Measurements from ENCODE around the gene ASTN1.

ASTN1 gene

GRCh38 chr1:176866011-176866714 is 298.3 kb downstream of the ASTN1 start:
- H3K27ac Mint-ChIP-seq = no peak overlapping the region
- no peaks in the 10 kb centered on the region for H3K4me1 Mint-ChIP-seq (ENCODE audit: low read depth)
- no peaks in the 10 kb centered on the region for H3K36me3 Mint-ChIP-seq (ENCODE audit: low read depth)
- no peak overlapping the region for H3K4me3 Mint-ChIP-seq
- no peaks in the 10 kb centered on the region for H3K27me3 Mint-ChIP-seq
- H3K9me3 Mint-ChIP-seq = no peaks in the 10 kb centered on the region

- H3K27me3 Mint-ChIP-seq = no peaks in the 10 kb centered on the region
- H3K4me3 Mint-ChIP-seq = no peak overlapping the region
- H3K27ac Mint-ChIP-seq = no peak overlapping the region
- H3K9me3 Mint-ChIP-seq = no peaks in the 10 kb centered on the region
- no peaks in the 10 kb centered on the region for H3K36me3 Mint-ChIP-seq (ENCODE audit: low read depth)
- no peaks in the 10 kb centered on the region for H3K4me1 Mint-ChIP-seq (ENCODE audit: low read depth)
Measured at GRCh38 chr1:176864211-176864610, 300.3 kb downstream of the ASTN1 start.

DNA sequence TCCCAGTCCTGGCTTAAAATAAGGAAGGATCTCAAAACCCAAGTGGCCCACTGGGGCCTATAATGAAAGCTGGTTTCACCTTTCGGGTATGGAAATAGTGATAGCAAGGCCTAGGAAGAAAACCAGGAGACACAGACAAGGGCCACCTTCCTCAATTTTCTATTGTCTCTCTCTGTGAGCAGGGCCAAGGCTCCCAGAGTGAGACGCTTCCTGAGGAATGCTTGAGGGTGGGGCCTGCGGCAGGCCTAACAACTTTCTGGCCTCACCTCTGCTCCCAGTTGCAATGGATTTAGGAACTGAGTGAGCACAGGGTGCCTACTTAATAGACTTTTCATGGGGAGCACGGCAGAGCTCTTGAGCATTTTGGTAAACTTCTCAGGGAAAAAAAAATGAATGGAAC is 300.9 kb downstream of the ASTN1 start:
- no peaks in the 10 kb centered on the region for H3K9me3 Mint-ChIP-seq
- H3K4me1 Mint-ChIP-seq (ENCODE audit: low read depth) = no peaks in the 10 kb centered on the region
- no peaks in the 10 kb centered on the region for H3K36me3 Mint-ChIP-seq (ENCODE audit: low read depth)
- no peak overlapping the region for H3K27ac Mint-ChIP-seq
- H3K27me3 Mint-ChIP-seq = no peaks in the 10 kb centered on the region
- no peak overlapping the region for H3K4me3 Mint-ChIP-seq

GRCh38 chr1:176858433-176858916 is 306.0 kb downstream of the ASTN1 start:
- Mint-ChIP-seq H3K36me3 (ENCODE audit: low read depth) (no peaks in the 10 kb centered on the region), H3K4me3 (no peak overlapping the region), H3K27me3 (peaks cover 6% of the 10 kb centered on the region), H3K27ac (no peak overlapping the region), H3K4me1 (ENCODE audit: low read depth) (no peaks in the 10 kb centered on the region), H3K9me3 (no peaks in the 10 kb centered on the region)

DNA sequence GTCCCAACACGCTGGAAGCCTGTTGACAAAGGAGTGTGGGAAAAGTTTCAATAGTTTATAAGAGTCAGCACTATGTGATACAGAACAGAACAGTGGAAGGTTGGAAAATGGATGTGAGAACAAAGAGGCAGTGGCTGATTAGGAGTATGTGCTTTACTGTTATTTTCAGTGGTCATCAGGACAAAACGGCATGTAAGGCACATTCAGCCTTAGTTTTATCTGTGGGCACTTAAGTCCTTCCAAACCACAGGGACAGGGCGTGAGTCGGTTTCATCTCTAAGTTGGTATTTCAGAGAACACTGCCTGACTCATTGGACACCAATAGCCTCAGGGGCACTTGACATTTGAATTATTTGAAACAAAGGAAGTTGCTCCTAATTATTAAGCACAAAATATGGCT is 306.9 kb downstream of the ASTN1 start:
- Mint-ChIP-seq H3K36me3 (ENCODE audit: low read depth) (no peaks in the 10 kb centered on the region), H3K4me3 (no peak overlapping the region), H3K9me3 (no peaks in the 10 kb centered on the region), H3K4me1 (ENCODE audit: low read depth) (no peaks in the 10 kb centered on the region), H3K27ac (no peak overlapping the region), H3K27me3 (peaks cover 6% of the 10 kb centered on the region)

DNA sequence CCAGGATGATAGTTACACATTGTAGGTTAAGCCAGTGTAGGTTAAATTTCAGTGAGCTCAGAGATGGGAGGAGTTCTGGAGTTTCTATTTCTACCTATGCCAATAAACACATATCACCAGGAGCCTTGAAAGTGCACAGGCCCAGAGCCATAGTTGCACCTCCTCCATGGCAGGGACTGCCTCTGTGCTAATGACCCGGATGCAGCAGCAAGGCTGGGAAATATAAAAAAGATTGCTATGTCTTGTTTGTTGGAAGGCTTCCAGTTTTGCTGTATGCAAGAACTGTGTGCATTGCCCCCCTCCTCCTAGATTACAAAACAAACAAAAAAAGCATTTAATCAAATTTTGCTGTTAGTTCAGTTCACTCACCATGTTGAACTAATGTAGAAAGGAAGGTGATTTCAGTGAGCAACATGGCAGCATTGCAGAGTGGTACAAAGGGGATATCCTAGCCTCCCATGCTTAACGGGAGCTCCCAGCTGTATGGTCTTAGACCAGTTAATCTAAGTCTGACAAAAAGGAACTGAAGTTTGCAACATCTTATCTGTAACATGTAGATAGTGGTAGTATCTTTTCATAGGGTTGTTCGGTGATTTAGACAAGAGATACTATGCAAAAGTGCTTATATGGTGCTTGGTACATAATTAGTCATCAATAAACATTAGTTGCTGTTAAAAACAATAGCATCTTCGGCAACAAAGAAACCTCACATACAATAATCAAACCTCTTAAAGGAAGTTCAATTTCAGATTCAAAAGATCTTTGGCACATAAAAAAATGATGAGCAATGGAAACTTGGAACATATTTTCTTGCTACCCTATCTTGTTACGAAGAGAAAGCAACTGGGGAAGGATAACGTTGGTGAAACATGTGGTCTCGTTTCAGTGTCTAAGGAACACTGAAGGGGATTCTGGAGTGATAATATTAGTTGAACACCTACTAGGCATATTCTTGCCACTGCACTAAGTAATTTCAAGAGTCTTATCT is 309.5 kb downstream of the ASTN1 start:
- Mint-ChIP-seq H3K4me3 (no peak overlapping the region), H3K4me1 (ENCODE audit: low read depth) (no peaks in the 10 kb centered on the region), H3K9me3 (no peaks in the 10 kb centered on the region), H3K36me3 (ENCODE audit: low read depth) (no peaks in the 10 kb centered on the region), H3K27me3 (peaks cover 6% of the 10 kb centered on the region), H3K27ac (no peak overlapping the region)

- H3K36me3 Mint-ChIP-seq (ENCODE audit: low read depth) = no peaks in the 10 kb centered on the region
- peaks cover 6% of the 10 kb centered on the region for H3K27me3 Mint-ChIP-seq
- no peaks in the 10 kb centered on the region for H3K4me1 Mint-ChIP-seq (ENCODE audit: low read depth)
- no peak overlapping the region for H3K27ac Mint-ChIP-seq
- H3K4me3 Mint-ChIP-seq = no peak overlapping the region
- H3K9me3 Mint-ChIP-seq = no peaks in the 10 kb centered on the region
Measured at GRCh38 chr1:176854121-176854520, 310.4 kb downstream of the ASTN1 start.

GRCh38 chr1:176853503-176853902 is 311.0 kb downstream of the ASTN1 start:
- Mint-ChIP-seq H3K27me3 (peaks cover 6% of the 10 kb centered on the region), H3K4me3 (no peak overlapping the region), H3K27ac (no peak overlapping the region), H3K9me3 (no peaks in the 10 kb centered on the region), H3K36me3 (ENCODE audit: low read depth) (no peaks in the 10 kb centered on the region), H3K4me1 (ENCODE audit: low read depth) (no peaks in the 10 kb centered on the region)

DNA sequence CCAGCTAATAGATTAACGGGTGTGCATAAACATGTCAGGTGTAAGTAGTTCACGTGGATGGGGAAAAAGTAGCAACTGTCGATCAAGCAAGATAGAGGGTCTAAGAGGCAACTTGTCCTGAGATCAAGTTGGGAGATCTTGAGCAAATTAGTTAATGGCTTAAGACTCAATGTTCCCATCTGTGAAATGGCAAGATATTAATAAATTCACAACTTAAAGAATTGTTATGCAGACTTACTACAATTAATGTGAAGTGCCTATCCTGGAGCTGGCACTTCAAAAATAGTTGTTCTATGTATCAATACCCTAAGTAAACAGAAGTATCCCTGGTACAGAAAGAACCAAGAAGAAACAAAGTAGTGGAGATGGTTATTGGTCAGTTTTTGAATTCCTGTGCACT is 312.4 kb downstream of the ASTN1 start:
- H3K4me3 Mint-ChIP-seq = no peak overlapping the region
- peaks cover 1% of the 10 kb centered on the region for H3K27me3 Mint-ChIP-seq
- no peaks in the 10 kb centered on the region for H3K36me3 Mint-ChIP-seq (ENCODE audit: low read depth)
- H3K4me1 Mint-ChIP-seq (ENCODE audit: low read depth) = no peaks in the 10 kb centered on the region
- no peaks in the 10 kb centered on the region for H3K9me3 Mint-ChIP-seq
- H3K27ac Mint-ChIP-seq = no peak overlapping the region

- Mint-ChIP-seq H3K4me1 (ENCODE audit: low read depth) (no peaks in the 10 kb centered on the region), H3K27me3 (no peaks in the 10 kb centered on the region), H3K27ac (no peak overlapping the region), H3K36me3 (ENCODE audit: low read depth) (no peaks in the 10 kb centered on the region), H3K9me3 (no peaks in the 10 kb centered on the region), H3K4me3 (no peak overlapping the region)
Measured at GRCh38 chr1:176850871-176851270, 313.6 kb downstream of the ASTN1 start.

DNA sequence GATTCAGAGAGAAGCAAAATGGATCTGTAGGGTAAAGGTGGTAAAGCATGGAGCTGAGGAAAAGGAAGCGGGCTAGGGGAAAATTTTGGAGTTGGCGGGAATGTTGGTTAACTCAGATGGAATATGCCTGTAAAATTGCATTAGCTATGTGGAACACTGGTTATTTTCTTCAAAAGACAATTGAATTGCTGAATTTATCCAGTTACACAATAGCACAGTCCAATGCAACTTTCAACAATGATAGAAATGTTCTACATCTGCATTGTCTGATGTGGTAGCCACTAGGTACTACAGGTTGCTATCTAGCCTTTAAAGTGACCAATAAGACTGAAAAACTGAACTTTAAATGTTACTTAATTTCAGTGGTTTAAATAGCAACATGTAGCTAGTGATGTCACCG is 315.2 kb downstream of the ASTN1 start:
- Mint-ChIP-seq H3K27ac (no peak overlapping the region), H3K4me1 (ENCODE audit: low read depth) (no peaks in the 10 kb centered on the region), H3K4me3 (no peak overlapping the region), H3K9me3 (no peaks in the 10 kb centered on the region), H3K36me3 (ENCODE audit: low read depth) (no peaks in the 10 kb centered on the region), H3K27me3 (peaks cover under 1% of the 10 kb centered on the region)

GRCh38 chr1:176847052-176847451 is 317.5 kb downstream of the ASTN1 start:
- Mint-ChIP-seq H3K9me3 (no peaks in the 10 kb centered on the region), H3K27me3 (peaks cover 6% of the 10 kb centered on the region), H3K27ac (no peak overlapping the region), H3K4me3 (no peak overlapping the region), H3K36me3 (ENCODE audit: low read depth) (no peaks in the 10 kb centered on the region), H3K4me1 (ENCODE audit: low read depth) (no peaks in the 10 kb centered on the region)

- no peaks in the 10 kb centered on the region for H3K9me3 Mint-ChIP-seq
- no peak overlapping the region for H3K4me3 Mint-ChIP-seq
- no peak overlapping the region for H3K27ac Mint-ChIP-seq
- no peaks in the 10 kb centered on the region for H3K36me3 Mint-ChIP-seq (ENCODE audit: low read depth)
- no peaks in the 10 kb centered on the region for H3K4me1 Mint-ChIP-seq (ENCODE audit: low read depth)
- H3K27me3 Mint-ChIP-seq = peaks cover 6% of the 10 kb centered on the region
Measured at GRCh38 chr1:176843352-176844297, 320.9 kb downstream of the ASTN1 start.

DNA sequence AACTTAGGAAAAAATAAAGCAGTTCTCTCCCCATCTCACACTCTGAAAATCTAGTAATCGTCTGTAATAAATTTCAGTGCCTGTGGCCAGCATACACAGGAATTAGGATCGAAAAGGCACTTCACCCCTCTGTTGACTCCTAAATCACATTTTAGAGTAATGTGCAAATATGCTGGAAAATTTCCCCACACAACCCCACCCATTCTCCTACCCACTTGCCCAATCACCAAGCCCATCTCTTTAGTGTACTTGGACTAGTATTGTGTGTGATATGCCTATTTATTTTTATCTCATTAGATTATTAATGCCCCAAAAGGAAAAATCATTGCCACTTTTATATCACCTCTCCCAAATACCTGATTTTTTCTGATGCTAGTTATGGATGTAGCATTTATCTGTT is 323.3 kb downstream of the ASTN1 start:
- Mint-ChIP-seq H3K4me1 (ENCODE audit: low read depth) (no peaks in the 10 kb centered on the region), H3K4me3 (no peak overlapping the region), H3K27me3 (peaks cover 6% of the 10 kb centered on the region), H3K9me3 (no peaks in the 10 kb centered on the region), H3K27ac (no peak overlapping the region), H3K36me3 (ENCODE audit: low read depth) (no peaks in the 10 kb centered on the region)
